ENCODE results near the gene DCC. TPM values are rescaled to one million over a fixed set of nuclear protein-coding genes. Genes with fewer than 3 reads are reported as not detected.

DCC gene
- total RNA-seq, 1 experiment from 2014 or later, result not detected

DNA sequence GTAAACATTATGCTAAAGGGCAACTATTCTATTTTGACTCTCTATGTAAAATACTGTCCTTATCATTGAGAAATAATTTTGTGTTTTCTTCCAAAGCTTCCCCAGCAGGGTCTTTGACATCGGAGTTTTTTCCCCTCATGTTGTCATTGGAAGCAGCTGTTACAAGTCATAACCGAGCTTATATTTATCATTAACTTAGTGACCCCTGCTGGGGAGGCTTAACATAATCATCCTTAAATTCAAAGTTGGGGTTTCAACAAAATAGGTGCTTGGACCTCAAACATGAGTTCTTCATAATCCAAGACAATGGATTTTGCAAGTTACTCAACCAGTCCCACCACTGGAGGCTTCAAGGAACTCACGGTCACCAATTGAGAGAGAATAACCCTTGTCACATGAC, 330.9 kb downstream of the DCC start:
- TF ChIP-seq SRF (IDR thresholded peaks at IDR 0.05; ENCODE audit: low read depth), result no peak
- TF ChIP-seq POLR2A (IDR thresholded peaks at IDR 0.05; ENCODE audit: borderline replicate concordance, extremely low read depth, insufficient read depth, insufficient read length), result no peak
- no peak for TF ChIP-seq YY1 (IDR thresholded peaks at IDR 0.05; ENCODE audit: extremely low read depth, insufficient replicate concordance, low read depth, low read length)
- TF ChIP-seq, protein P1, sequence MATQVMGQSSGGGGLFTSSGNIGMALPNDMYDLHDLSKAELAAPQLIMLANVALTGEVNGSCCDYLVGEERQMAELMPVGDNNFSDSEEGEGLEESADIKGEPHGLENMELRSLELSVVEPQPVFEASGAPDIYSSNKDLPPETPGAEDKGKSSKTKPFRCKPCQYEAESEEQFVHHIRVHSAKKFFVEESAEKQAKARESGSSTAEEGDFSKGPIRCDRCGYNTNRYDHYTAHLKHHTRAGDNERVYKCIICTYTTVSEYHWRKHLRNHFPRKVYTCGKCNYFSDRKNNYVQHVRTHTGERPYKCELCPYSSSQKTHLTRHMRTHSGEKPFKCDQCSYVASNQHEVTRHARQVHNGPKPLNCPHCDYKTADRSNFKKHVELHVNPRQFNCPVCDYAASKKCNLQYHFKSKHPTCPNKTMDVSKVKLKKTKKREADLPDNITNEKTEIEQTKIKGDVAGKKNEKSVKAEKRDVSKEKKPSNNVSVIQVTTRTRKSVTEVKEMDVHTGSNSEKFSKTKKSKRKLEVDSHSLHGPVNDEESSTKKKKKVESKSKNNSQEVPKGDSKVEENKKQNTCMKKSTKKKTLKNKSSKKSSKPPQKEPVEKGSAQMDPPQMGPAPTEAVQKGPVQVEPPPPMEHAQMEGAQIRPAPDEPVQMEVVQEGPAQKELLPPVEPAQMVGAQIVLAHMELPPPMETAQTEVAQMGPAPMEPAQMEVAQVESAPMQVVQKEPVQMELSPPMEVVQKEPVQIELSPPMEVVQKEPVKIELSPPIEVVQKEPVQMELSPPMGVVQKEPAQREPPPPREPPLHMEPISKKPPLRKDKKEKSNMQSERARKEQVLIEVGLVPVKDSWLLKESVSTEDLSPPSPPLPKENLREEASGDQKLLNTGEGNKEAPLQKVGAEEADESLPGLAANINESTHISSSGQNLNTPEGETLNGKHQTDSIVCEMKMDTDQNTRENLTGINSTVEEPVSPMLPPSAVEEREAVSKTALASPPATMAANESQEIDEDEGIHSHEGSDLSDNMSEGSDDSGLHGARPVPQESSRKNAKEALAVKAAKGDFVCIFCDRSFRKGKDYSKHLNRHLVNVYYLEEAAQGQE (IDR thresholded peaks at IDR 0.05; ENCODE audit: low read depth), result no peak
- TF ChIP-seq CEBPB (IDR thresholded peaks at IDR 0.05; ENCODE audit: low read depth), result no peak
- Histone ChIP-seq H3K4me3 (replicated peaks in 1 of 2; ENCODE audit: low read depth in 1 of 2, low read length in 2 of 2) (no peak overlapping the region), H3K9me3 (ENCODE audit: control insufficient read depth in 1 of 2, insufficient read depth in 1 of 2, low read depth in 1 of 2, low read length in 2 of 2) (peaks cover 15 to 16% of the 10 kb centered on the region in 2 experiments; a peak in 2 of 4 replicates), H3K27me3 (ENCODE audit: insufficient read depth, low read length) (no peaks in the 10 kb centered on the region), H3K27ac (ENCODE audit: low read depth, low read length) (no peak overlapping the region), H4K20me1 (ENCODE audit: insufficient read depth) (no peaks in the 10 kb centered on the region), H3K36me3 (ENCODE audit: control insufficient read depth in 1 of 2, insufficient read depth in 2 of 2, low read length in 2 of 2) (no peaks in the 10 kb centered on the region), H3K4me2 (ENCODE audit: low read length) (no peak overlapping the region), H3K79me2 (ENCODE audit: insufficient read depth, low read length) (no peaks in the 10 kb centered on the region), H3K9ac (ENCODE audit: low read length) (no peak overlapping the region), H2AFZ (ENCODE audit: low read depth, low read length, poor library complexity, severe bottlenecking) (no peak overlapping the region), H3K9me2 (ENCODE audit: insufficient read depth) (no peaks in the 10 kb centered on the region), H3K4me1 (ENCODE audit: control insufficient read depth in 1 of 2, insufficient read depth in 2 of 2, low read length in 2 of 2) (no peaks in the 10 kb centered on the region)
- ChIA-PET POLR2A (no interaction called here), CTCF (no interaction called here), RAD21 (ENCODE audit: low non-redundant PET in 1 of 2, low total read pairs in 2 of 2, uncharacterized antibody in 2 of 2, unreplicated experiment in 2 of 2) (no interaction called here)
- intact Hi-C loops (cut with micrococcal nuclease), result no loop called here
- DNase-seq (ENCODE audit: low read depth, low spot score) (no peak), ATAC-seq (no peak)
- BruUV-seq (replicated peaks), result no TSS peak

DNA sequence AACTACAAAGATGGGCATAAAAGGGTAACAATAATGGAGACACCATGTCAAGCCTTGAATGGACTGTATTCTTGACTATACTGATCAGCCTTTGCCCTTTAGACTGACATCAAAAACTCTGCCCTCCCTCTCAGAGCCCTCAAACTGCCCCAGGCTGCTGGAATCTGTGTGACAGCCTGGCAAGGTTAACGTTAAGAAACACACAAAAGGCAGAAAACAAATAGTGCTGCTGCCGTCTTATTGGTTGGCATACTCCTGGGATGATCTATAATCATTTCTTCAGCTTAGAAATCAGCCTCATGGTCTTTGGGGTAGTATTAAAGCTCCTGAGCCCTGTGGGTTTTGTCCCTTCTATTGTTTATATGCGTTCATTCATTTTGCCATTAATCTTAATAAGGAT, 338.0 kb downstream of the DCC start:
- Histone ChIP-seq H3K4me1 (ENCODE audit: control insufficient read depth in 1 of 2, insufficient read depth in 2 of 2, low read length in 2 of 2) (no peaks in the 10 kb centered on the region), H4K20me1 (ENCODE audit: insufficient read depth) (no peaks in the 10 kb centered on the region), H3K4me3 (replicated peaks in 1 of 2; ENCODE audit: low read depth in 1 of 2, low read length in 2 of 2) (no peak overlapping the region), H3K36me3 (ENCODE audit: control insufficient read depth in 1 of 2, insufficient read depth in 2 of 2, low read length in 2 of 2) (no peaks in the 10 kb centered on the region), H3K9me3 (ENCODE audit: control insufficient read depth in 1 of 2, insufficient read depth in 1 of 2, low read depth in 1 of 2, low read length in 2 of 2) (peaks cover 15 to 34% of the 10 kb centered on the region in 2 experiments; a peak in 2 of 4 replicates), H3K27me3 (ENCODE audit: insufficient read depth, low read length) (no peaks in the 10 kb centered on the region), H2AFZ (ENCODE audit: low read depth, low read length, poor library complexity, severe bottlenecking) (no peak overlapping the region), H3K79me2 (ENCODE audit: insufficient read depth, low read length) (no peaks in the 10 kb centered on the region), H3K9ac (ENCODE audit: low read length) (no peak overlapping the region), H3K9me2 (ENCODE audit: insufficient read depth) (no peaks in the 10 kb centered on the region), H3K4me2 (ENCODE audit: low read length) (no peak overlapping the region), H3K27ac (ENCODE audit: low read depth, low read length) (no peak overlapping the region)
- POLR2A ChIA-PET, result no interaction called here
- intact Hi-C loops (cut with micrococcal nuclease), result no loop called here
- no TSS peak for BruUV-seq (replicated peaks)
- no peak for ATAC-seq
- TF ChIP-seq POLR2A (IDR thresholded peaks at IDR 0.05; ENCODE audit: borderline replicate concordance, extremely low read depth, insufficient read depth, insufficient read length), result no peak
- TF ChIP-seq SP1 (IDR thresholded peaks at IDR 0.05; ENCODE audit: low read depth), result no peak
- TF ChIP-seq, protein P2, sequence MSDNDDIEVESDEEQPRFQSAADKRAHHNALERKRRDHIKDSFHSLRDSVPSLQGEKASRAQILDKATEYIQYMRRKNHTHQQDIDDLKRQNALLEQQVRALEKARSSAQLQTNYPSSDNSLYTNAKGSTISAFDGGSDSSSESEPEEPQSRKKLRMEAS (IDR thresholded peaks at IDR 0.05), result no peak
- RAD21 ChIA-PET (ENCODE audit: low non-redundant PET in 1 of 2, low total read pairs in 2 of 2, uncharacterized antibody in 2 of 2, unreplicated experiment in 2 of 2), result no interaction called here
- DNase-seq (ENCODE audit: low read depth, low spot score), result no peak
- CTCF ChIA-PET, result no interaction called here

All from HCT116 (cell line).